HL-60 (cell line): ENCODE results near the gene LDLRAD1.
"Not testable (repeated sequence)": the region's sequence is repeated elsewhere in the genome, so short reads cannot be mapped to it uniquely, and the experiment has no call there.

Experiments
- DNase-seq, 2 experiments: peaks; one replicate each; pipeline ENCODE4 v3.0.0-alpha.2; 2010 to 2020; ENCODE audit warnings: low read depth in 1 of 2, low spot score in 1 of 2
- H3K27ac ChIP-seq: fragments of 250-450 bp; sonication (Bioruptor Pico); replicated peaks from 2 replicates; pipeline ENCODE4 v1.5.1; 2020; ENCODE audit warnings: mild to moderate bottlenecking, moderate library complexity
- H3K27me3 ChIP-seq: fragments of 250-450 bp; sonication (Bioruptor Pico); 2 replicates; pipeline ENCODE4 v1.5.1; 2021; ENCODE audit warnings: mild to moderate bottlenecking, moderate library complexity; ENCODE audit not compliant: insufficient read depth, poor library complexity, severe bottlenecking
- H3K4me3 ChIP-seq: replicated peaks from 2 replicates; pipeline ENCODE4 v1.5.1; 2011; ENCODE audit warnings: mild to moderate bottlenecking, control low read depth, low read length; ENCODE audit not compliant: insufficient read depth
- CTCF ChIP-seq: IDR thresholded peaks from one replicate; pipeline ENCODE4 v1.5.1; 2011; ENCODE audit warnings: low read length, control low read depth, inconsistent platforms; ENCODE audit not compliant: insufficient read depth
- GABPA ChIP-seq: IDR thresholded peaks from 2 replicates; pipeline ENCODE4 v1.6.1; 2012; ENCODE audit warnings: low read depth
- POLR2AphosphoS5 ChIP-seq: IDR thresholded peaks from 2 replicates; pipeline ENCODE4 v1.6.1; 2012; ENCODE audit warnings: low read depth
- REST ChIP-seq: IDR thresholded peaks from 2 replicates; pipeline ENCODE4 v1.6.1; 2012; ENCODE audit warnings: low read depth; ENCODE audit not compliant: insufficient replicate concordance
- SPI1 ChIP-seq: IDR thresholded peaks from 2 replicates; pipeline ENCODE4 v1.6.1; 2012; ENCODE audit warnings: low read depth, mild to moderate bottlenecking, borderline replicate concordance

Gene LDLRAD1

GRCh38 chr1:54051933-54052430 is 34.0 kb upstream of the LDLRAD1 start:
- TF ChIP-seq CTCF (no peak), REST (no peak), GABPA (no peak), POLR2AphosphoS5 (no peak), SPI1 (no peak)
- peak overlapping the region; percentile 95 for H3K27ac ChIP-seq
- DNase-seq = no peak
- peak overlapping the region; percentile 99 for H3K4me3 ChIP-seq
- no peaks in the 10 kb centered on the region for H3K27me3 ChIP-seq

- H3K27me3 ChIP-seq, DNase-seq, H3K27ac ChIP-seq, H3K4me3 ChIP-seq: not testable (repeated sequence)
Observed at GRCh38 chr1:54050435-54050834, 32.4 kb upstream of the LDLRAD1 start.

GRCh38 chr1:54047384-54048305 is 29.7 kb upstream of the LDLRAD1 start:
- Histone ChIP-seq H3K27me3 (no peaks in the 10 kb centered on the region), H3K27ac (no peak overlapping the region), H3K4me3 (no peak overlapping the region)
- TF ChIP-seq GABPA (no peak), CTCF (no peak), SPI1 (no peak), REST (no peak), POLR2AphosphoS5 (no peak)
- DNase-seq = no peak

GRCh38 chr1:54046671-54047383 is 28.8 kb upstream of the LDLRAD1 start:
- H3K27ac ChIP-seq = no peak overlapping the region
- TF ChIP-seq GABPA (no peak), CTCF (no peak), SPI1 (no peak), POLR2AphosphoS5 (no peak), REST (no peak)
- no peak overlapping the region for H3K4me3 ChIP-seq
- H3K27me3 ChIP-seq = no peaks in the 10 kb centered on the region
- DNase-seq = no peak
